HG03045 (cell line): ENCODE data around the gene GXYLT1.
"Not testable (repeated sequence)": the region's sequence is repeated elsewhere in the genome, so short reads cannot be mapped to it uniquely, and the experiment has no call there.

ENCODE experiments used
- ATAC-seq: cut with Tn5 transposase; IDR thresholded peaks from one replicate; pipeline ENCODE4 v1.9.1; 2021; ENCODE audit warnings: mild to moderate bottlenecking, moderate library complexity; ENCODE audit not compliant: unreplicated experiment

Gene GXYLT1

DNA sequence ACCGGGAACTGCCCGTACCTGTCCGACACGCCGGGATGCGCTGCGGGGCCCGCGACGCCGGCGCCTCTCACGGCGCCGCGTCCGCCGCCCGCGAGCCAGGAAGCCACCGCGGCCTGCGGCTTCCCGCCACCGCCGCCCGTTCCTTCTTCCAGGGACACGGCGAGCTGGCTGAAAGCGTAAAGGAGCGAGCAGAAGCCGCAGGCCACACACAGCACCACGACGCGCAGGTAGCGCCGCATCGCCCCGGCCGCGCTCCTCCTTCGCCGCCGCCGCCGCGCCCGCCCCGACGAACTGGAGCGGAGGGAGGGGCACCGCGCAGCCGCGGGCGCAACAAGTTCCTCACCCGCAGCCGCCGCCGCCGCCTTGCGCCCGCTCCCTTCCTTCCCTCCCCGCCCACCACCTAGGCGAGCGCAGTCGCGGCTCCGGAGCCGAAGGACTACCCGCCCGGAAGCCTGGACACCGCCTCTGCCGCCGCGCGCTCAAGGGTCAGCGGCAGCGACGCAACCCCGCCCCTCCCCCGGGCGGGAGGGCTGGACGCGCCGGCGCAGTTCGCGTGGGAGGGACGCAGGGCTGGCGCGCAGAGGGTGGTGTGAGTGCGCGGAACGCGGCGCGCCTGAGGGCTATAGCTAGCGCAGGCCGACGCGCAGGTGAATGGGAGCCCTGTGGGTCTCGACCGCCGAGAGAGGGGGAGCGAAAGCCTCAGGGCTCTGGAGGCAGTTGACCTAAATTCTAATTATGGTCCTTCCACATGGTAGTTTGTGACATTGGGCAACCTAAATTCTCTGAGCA lies at the start of gene GXYLT1:
TSS of gene GXYLT1 (minus strand) at position 467 of the 789 bp plus-strand sequence. CDS start at position 239, 228 bp downstream.
- peak; percentile 96 for ATAC-seq

GRCh38 chr12:42192686-42193085 lies 48.0 kb upstream of the GXYLT1 start:
- no peak for ATAC-seq

- no peak for ATAC-seq
Observed at GRCh38 chr12:42192258-42192657, 47.6 kb upstream of the GXYLT1 start.

- ATAC-seq, result no peak
Observed at GRCh38 chr12:42190376-42190775, 45.7 kb upstream of the GXYLT1 start.

- ATAC-seq, result not testable (repeated sequence)
Observed at GRCh38 chr12:42188275-42188674, 43.6 kb upstream of the GXYLT1 start.

GRCh38 chr12:42187799-42188198 lies 43.1 kb upstream of the GXYLT1 start:
- ATAC-seq, result no peak

DNA sequence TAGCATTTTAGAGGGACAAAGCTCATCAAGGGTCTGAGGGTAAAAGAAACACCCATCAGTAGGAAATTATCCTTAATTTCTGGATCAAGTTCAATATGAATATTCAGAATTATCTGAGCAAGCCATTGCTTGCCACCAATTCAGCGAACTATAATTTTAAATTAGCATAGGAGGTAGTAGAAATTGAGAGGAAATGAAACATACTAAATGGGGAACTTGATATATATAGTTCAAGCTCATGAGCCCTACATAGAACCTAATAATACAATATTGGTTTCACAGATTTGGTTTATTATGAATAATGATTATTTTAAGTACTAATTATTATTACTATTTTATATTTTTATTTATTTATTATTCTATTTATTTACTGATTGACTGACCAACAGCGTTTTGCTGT lies 42.1 kb upstream of the GXYLT1 start:
- ATAC-seq, result no peak

DNA sequence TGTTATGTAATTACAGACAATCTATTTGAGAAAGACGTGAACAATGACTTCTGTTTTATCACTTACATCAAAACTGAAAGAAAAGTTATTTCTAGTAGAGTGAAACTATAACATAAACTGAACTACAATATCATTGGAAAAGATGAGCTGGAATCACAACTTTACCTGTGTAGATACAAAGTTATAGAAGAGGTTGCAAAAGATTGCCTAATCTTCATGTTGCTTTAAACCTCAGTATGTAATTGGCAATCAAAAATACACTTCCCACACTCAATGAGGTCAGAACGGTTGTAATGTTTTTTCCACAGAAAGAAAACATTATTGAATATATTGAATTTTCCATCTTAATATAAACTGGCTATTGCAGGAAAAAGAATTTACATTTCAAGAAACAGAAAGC lies 37.7 kb upstream of the GXYLT1 start:
- ATAC-seq, result no peak

GRCh38 chr12:42180990-42181596 lies 36.4 kb upstream of the GXYLT1 start:
- no peak for ATAC-seq

- ATAC-seq, result no peak
Observed at GRCh38 chr12:42178101-42178500, 33.4 kb upstream of the GXYLT1 start.

GRCh38 chr12:42174978-42175377 lies 30.3 kb upstream of the GXYLT1 start:
- no peak for ATAC-seq

GRCh38 chr12:42173961-42174521 lies 29.4 kb upstream of the GXYLT1 start:
- no peak for ATAC-seq

- ATAC-seq, result no peak
Observed at GRCh38 chr12:42172441-42173210, 28.0 kb upstream of the GXYLT1 start.

DNA sequence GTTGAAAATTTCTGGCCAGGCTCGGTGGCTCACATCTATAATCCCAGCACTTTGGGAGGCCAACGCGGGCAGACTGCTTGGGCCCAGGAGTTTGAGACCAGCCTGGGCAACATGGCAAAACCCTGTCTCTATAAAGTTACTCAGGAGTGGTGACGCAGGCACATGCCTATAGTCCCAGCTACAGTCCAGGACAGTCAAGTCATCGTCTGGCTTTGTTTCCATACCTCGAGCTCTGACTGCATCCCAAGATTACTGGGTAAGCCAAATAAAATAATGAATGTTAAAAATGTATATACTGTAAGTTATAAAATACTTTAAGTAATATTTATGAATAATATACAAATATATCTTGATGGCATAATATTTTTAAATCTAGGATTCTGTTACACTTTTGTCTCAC lies 23.0 kb upstream of the GXYLT1 start:
- no peak for ATAC-seq

DNA sequence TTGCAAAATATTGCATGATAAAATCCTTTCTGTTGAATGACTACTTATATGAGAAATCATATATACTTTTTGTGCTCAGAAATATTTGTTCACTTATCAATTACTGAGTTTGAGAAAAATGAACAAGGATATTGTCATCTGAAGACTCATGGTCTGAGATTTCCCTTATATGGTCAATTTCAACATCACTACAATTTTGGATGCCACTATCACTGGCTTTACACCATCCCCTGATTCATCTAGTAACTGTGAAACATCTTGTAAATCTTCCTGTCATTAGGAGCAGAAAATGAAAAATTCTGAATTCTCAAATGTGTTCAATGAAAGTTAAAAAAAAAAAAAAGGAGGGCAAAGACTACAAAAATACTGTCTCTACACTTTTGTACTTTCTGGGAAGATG lies 21.8 kb upstream of the GXYLT1 start:
- no peak for ATAC-seq

GRCh38 chr12:42163913-42164312 lies 19.2 kb upstream of the GXYLT1 start:
- ATAC-seq, result no peak

GRCh38 chr12:42162965-42163364 lies 18.3 kb upstream of the GXYLT1 start:
- no peak for ATAC-seq

GRCh38 chr12:42162193-42162592 lies 17.5 kb upstream of the GXYLT1 start:
- ATAC-seq, result no peak

DNA sequence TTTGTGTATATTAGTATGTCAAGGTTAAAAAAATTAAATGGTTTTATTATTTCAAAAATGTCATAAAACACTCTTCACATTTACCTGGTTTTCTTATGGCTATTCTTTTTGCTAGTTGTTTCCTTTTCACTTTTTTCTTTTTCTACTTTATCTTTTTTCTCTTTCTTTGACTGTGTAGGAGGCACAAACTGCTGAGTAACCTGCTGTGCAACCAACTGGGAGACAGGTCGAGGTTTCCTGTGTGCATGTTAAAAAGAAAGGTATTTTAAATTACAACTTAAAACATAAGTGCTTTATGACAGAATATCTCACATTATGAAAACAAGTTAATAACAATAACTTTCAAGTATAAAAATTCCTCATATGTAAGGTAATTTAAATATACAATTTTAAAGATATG lies 16.9 kb upstream of the GXYLT1 start:
- no peak for ATAC-seq

DNA sequence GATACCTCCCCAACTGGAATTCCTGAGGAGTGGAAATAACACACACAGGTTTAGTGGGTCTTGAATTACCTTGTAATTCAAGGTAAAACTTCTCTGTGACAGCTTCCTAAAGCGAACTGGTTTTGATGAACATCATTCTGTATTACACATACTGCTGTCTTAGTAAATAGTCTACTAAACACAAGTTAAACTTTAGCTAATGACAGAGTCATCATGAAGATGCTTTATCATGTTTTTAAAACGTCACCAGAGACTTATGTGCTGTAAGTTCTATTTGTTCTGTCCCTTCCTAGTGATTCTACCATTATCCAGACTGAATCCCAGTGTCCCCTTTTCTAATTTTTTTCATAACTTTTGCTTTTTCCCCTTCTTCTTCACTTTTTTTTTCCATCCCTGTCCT lies 11.6 kb upstream of the GXYLT1 start:
- ATAC-seq, result no peak

DNA sequence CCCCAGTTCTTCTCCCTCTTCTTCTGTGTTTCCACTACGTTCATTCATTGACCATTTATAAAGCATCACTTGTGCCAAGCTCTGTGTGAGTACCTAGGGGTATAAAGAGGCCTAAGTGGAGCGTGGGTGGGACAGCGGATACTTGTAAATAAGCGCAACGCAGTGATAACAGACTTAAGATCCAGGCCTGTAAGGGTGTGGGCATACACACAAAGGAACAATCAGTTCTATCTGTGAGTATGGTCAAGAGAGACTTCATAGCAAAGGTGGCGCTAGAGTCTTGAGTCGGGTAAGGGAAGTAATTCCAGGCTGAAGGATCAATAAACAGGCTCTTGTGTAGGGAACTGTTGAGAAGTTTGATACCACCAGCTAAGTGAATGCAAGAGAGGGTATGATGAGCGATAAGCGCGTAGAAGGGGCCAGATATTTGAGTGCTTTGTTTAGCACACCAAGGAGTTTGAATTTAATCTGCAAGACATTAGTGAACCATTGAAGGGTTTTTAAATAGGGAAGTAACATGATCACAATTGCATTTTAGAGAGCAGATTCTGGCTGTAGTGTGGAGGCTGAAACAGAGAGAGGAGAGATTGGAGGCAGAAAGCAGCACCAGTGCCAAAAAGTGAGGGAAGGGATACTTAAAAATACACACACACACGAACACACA lies 1.0 kb upstream of the GXYLT1 start:
- ATAC-seq, result no peak
